ENCODE results near the gene HABP4.
"Not testable (repeated sequence)": the region's sequence is repeated elsewhere in the genome, so short reads cannot be mapped to it uniquely, and the experiment has no call there.

The HABP4 gene

GRCh38 chr9:96496368-96497116 lies 46.6 kb downstream of the HABP4 start:
- DNase-seq (ENCODE audit: low read depth, low spot score): no peak

- DNase-seq (ENCODE audit: low read depth, low spot score): no peak
Measured at GRCh38 chr9:96497117-96497399, 47.1 kb downstream of the HABP4 start.

- no peak for DNase-seq (ENCODE audit: low read depth, low spot score)
Measured at GRCh38 chr9:96498796-96499195, 48.8 kb downstream of the HABP4 start.

- no peak for DNase-seq (ENCODE audit: low read depth, low spot score)
Measured at GRCh38 chr9:96499257-96499656, 49.3 kb downstream of the HABP4 start.

GRCh38 chr9:96500696-96501632 lies 51.0 kb downstream of the HABP4 start:
- DNase-seq (ENCODE audit: low read depth, low spot score): no peak

- no peak for DNase-seq (ENCODE audit: low read depth, low spot score)
Measured at GRCh38 chr9:96501633-96502538, 51.9 kb downstream of the HABP4 start.

- DNase-seq (ENCODE audit: low read depth, low spot score): no peak
Measured at GRCh38 chr9:96502539-96503373, 52.8 kb downstream of the HABP4 start.

- DNase-seq (ENCODE audit: low read depth, low spot score): not testable (repeated sequence)
Measured at GRCh38 chr9:96503374-96503748, 53.4 kb downstream of the HABP4 start.

- no peak for DNase-seq (ENCODE audit: low read depth, low spot score)
Measured at GRCh38 chr9:96503918-96504317, 53.9 kb downstream of the HABP4 start.

GRCh38 chr9:96505316-96505991 lies 55.5 kb downstream of the HABP4 start:
- DNase-seq (ENCODE audit: low read depth, low spot score): no peak

GRCh38 chr9:96508227-96508940 lies 58.4 kb downstream of the HABP4 start:
- DNase-seq (ENCODE audit: low read depth, low spot score): no peak

GRCh38 chr9:96509026-96509425 lies 59.1 kb downstream of the HABP4 start:
- no peak for DNase-seq (ENCODE audit: low read depth, low spot score)

- DNase-seq (ENCODE audit: low read depth, low spot score): no peak
Measured at GRCh38 chr9:96509848-96510247, 59.9 kb downstream of the HABP4 start.

- no peak for DNase-seq (ENCODE audit: low read depth, low spot score)
Measured at GRCh38 chr9:96510258-96510657, 60.3 kb downstream of the HABP4 start.

GRCh38 chr9:96512240-96512639 lies 62.3 kb downstream of the HABP4 start:
- no peak for DNase-seq (ENCODE audit: low read depth, low spot score)

GRCh38 chr9:96513622-96514021 lies 63.7 kb downstream of the HABP4 start:
- DNase-seq (ENCODE audit: low read depth, low spot score): no peak

GRCh38 chr9:96514108-96514799 lies 64.3 kb downstream of the HABP4 start:
- no peak for DNase-seq (ENCODE audit: low read depth, low spot score)

GRCh38 chr9:96514800-96515158 lies 64.8 kb downstream of the HABP4 start:
- no peak for DNase-seq (ENCODE audit: low read depth, low spot score)

Measured in activated CD4-positive, CD25-positive, alpha-beta regulatory T cell treated with anti-CD3 and anti-CD28 coated beads, Interleukin-2, amount 50 U/mL, for 16 hours (primary cell).